ENCODE measurements around the gene MOB3B.

MOB3B gene

GRCh38 chr9:27528886-27529315, 713 bp downstream of the MOB3B start:
- TF ChIP-seq REST (IDR thresholded peaks at IDR 0.05; ENCODE audit: insufficient read depth in 1 of 2, low read depth in 2 of 2, low read length in 2 of 2): no peak
- no peak for TF ChIP-seq FOXP2 (optimal IDR thresholded peaks at IDR 0.05; ENCODE audit: borderline replicate concordance, extremely low read depth, extremely low read length, insufficient read depth)
- TF ChIP-seq POLR2AphosphoS5 (IDR thresholded peaks at IDR 0.05; ENCODE audit: low read depth, low read length): no peak
- no peak for TF ChIP-seq SIN3A (IDR thresholded peaks at IDR 0.05; ENCODE audit: borderline replicate concordance, insufficient read depth, low read length)
- TF ChIP-seq TAF1 (IDR thresholded peaks at IDR 0.05; ENCODE audit: borderline replicate concordance, insufficient read depth, low read length): no peak

- TF ChIP-seq SIN3A (IDR thresholded peaks at IDR 0.05; ENCODE audit: borderline replicate concordance, insufficient read depth, low read length) (no peak), REST (IDR thresholded peaks at IDR 0.05; ENCODE audit: insufficient read depth in 1 of 2, low read depth in 2 of 2, low read length in 2 of 2) (no peak), POLR2AphosphoS5 (IDR thresholded peaks at IDR 0.05; ENCODE audit: low read depth, low read length) (no peak), FOXP2 (optimal IDR thresholded peaks at IDR 0.05; ENCODE audit: borderline replicate concordance, extremely low read depth, extremely low read length, insufficient read depth) (no peak), TAF1 (IDR thresholded peaks at IDR 0.05; ENCODE audit: borderline replicate concordance, insufficient read depth, low read length) (no peak)
Measured at GRCh38 chr9:27528076-27528885, 1.3 kb downstream of the MOB3B start.

- TF ChIP-seq POLR2AphosphoS5 (IDR thresholded peaks at IDR 0.05; ENCODE audit: low read depth, low read length): no peak
- TF ChIP-seq REST (IDR thresholded peaks at IDR 0.05; ENCODE audit: insufficient read depth in 1 of 2, low read depth in 2 of 2, low read length in 2 of 2): no peak
- TF ChIP-seq SIN3A (IDR thresholded peaks at IDR 0.05; ENCODE audit: borderline replicate concordance, insufficient read depth, low read length): no peak
- TF ChIP-seq TAF1 (IDR thresholded peaks at IDR 0.05; ENCODE audit: borderline replicate concordance, insufficient read depth, low read length): no peak
- TF ChIP-seq FOXP2 (optimal IDR thresholded peaks at IDR 0.05; ENCODE audit: borderline replicate concordance, extremely low read depth, extremely low read length, insufficient read depth): no peak
Measured at GRCh38 chr9:27527702-27528075, 1.9 kb downstream of the MOB3B start.

- TF ChIP-seq FOXP2 (optimal IDR thresholded peaks at IDR 0.05; ENCODE audit: borderline replicate concordance, extremely low read depth, extremely low read length, insufficient read depth): no peak
- TF ChIP-seq POLR2AphosphoS5 (IDR thresholded peaks at IDR 0.05; ENCODE audit: low read depth, low read length): no peak
- TF ChIP-seq REST (IDR thresholded peaks at IDR 0.05; ENCODE audit: insufficient read depth in 1 of 2, low read depth in 2 of 2, low read length in 2 of 2): no peak
- no peak for TF ChIP-seq TAF1 (IDR thresholded peaks at IDR 0.05; ENCODE audit: borderline replicate concordance, insufficient read depth, low read length)
- TF ChIP-seq SIN3A (IDR thresholded peaks at IDR 0.05; ENCODE audit: borderline replicate concordance, insufficient read depth, low read length): no peak
Measured at GRCh38 chr9:27524236-27524635, 5.4 kb downstream of the MOB3B start, which contains the start of gene IFNK. Gene IFNK (plus strand): TSS chr9:27524290. CDS start chr9:27524337, 47 bp downstream.

Measured in PFSK-1 (cell line).